SK-N-MC (cell line): ENCODE results near the gene DONSON.

Experiments
- DNase-seq: peaks from one replicate; pipeline ENCODE4 v3.0.0-alpha.2; 2011; ENCODE audit warnings: low read depth, low spot score
- H3K27ac ChIP-seq: fragments of 200-600 bp; sonication (generic); 2 replicates; pipeline ENCODE4 v1.5.1; 2016; ENCODE audit warnings: mixed run types
- H3K36me3 ChIP-seq: fragments of 200-600 bp; sonication (generic); 2 replicates; pipeline ENCODE4 v1.6.1; 2017; ENCODE audit warnings: antibody characterized with exemption, low read length, mixed read lengths; ENCODE audit not compliant: insufficient read depth
- H3K4me3 ChIP-seq: fragments of 200-600 bp; sonication (generic); 2 replicates; pipeline ENCODE4 v1.5.1; 2016
- H3K9ac ChIP-seq: fragments of 200-600 bp; sonication (generic); 2 replicates; pipeline ENCODE4 v1.8.0; 2017; ENCODE audit warnings: mixed run types, mixed read lengths; ENCODE audit not compliant: insufficient read length
- H3K9me3 ChIP-seq: fragments of 200-600 bp; sonication (generic); 2 replicates; pipeline ENCODE4 v1.6.1; 2017; ENCODE audit warnings: low read depth, mild to moderate bottlenecking, antibody characterized with exemption, low read length, moderate library complexity, mixed read lengths
- EZH2 ChIP-seq: fragments of 200-600 bp; sonication (generic); IDR thresholded peaks from one replicate; pipeline ENCODE4 v1.6.1; 2017; ENCODE audit warnings: antibody characterized with exemption
- FOXP2 ChIP-seq: optimal IDR thresholded peaks from 2 replicates; pipeline ENCODE3; 2011; ENCODE audit warnings: mild to moderate bottlenecking, moderate library complexity; ENCODE audit not compliant: insufficient read depth; ENCODE audit errors: extremely low read length, control extremely low read depth
- POLR2AphosphoS5 ChIP-seq: IDR thresholded peaks from 2 replicates; pipeline ENCODE4 v1.6.1; 2012; ENCODE audit warnings: mild to moderate bottlenecking, low read depth, low read length, borderline replicate concordance

The DONSON gene

DNA sequence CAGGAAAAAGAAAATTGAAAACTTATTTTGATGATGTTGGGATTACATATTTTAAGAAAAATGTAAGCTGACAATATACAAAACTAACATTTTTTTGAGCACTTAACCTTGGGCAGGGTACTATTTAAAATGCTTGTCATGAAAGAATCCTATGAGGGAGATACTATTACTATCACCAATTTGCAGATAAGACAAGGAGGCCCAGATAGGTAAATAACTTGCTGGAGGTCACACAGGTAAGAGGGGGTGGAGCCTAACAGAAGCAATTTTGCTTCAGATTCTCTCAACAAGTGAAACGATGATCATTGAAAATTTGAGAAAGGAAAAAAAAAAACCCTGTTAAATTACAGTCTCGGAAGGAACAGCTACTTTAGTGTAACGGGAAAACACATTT is 47.8 kb downstream of the DONSON start:
- peak overlapping the region; percentile 95 for H3K9ac ChIP-seq
- TF ChIP-seq POLR2AphosphoS5 = no peak
- no peak for TF ChIP-seq FOXP2
- TF ChIP-seq EZH2 = no peak
- H3K36me3 ChIP-seq = peaks cover 52% of the 10 kb centered on the region
- 0 out of 2 replicates have a peak overlapping the region, but pooled peaks have one; percentile 3 for H3K27ac ChIP-seq
- no peak for DNase-seq
- H3K4me3 ChIP-seq = peak overlapping the region; percentile 99
- H3K9me3 ChIP-seq = no peaks in the 10 kb centered on the region

DNA sequence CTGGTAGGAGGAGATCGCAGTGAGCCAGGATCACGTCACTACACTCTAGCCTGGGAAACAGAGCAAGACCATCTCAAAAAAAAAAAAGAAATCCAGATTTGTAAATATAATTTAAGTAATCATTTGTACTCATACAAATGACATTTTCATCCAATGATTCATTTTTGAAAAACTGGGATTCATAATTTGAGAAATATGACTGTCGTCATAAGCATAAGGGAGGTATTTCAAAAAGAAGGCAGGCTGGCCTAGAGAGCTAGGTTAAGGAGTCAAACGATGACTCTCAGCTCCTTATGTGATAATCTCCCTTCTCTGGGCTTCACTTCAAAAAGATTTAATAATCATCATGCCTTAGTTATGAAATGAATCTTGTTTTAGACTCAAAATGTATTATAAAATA is 48.9 kb downstream of the DONSON start:
- Histone ChIP-seq H3K9ac (no peak overlapping the region), H3K4me3 (no peak overlapping the region), H3K36me3 (peaks cover 62% of the 10 kb centered on the region), H3K9me3 (no peaks in the 10 kb centered on the region), H3K27ac (no peak overlapping the region)
- no peak for TF ChIP-seq EZH2
- TF ChIP-seq FOXP2 = no peak
- TF ChIP-seq POLR2AphosphoS5 = no peak
- no peak for DNase-seq

DNA sequence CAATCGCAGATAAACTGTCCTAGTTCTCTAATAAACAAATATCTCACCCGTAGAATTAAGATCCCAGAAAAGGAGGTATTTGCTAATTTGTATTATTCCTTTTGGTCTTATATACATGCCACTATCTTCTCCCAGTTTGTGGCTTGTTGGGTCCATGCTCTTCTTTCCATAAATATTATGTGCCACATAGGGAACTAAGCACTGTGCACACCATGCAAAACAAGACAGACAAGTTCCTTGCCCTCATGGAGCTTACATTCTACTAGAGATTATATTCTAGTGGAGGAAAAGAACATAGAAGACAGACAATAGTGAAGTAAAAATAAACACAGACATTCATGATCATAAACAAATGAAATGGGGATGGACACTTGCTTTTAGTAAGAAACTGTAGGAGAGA is 51.3 kb downstream of the DONSON start:
- DNase-seq = no peak
- Histone ChIP-seq H3K9me3 (no peaks in the 10 kb centered on the region), H3K4me3 (no peak overlapping the region), H3K36me3 (peaks cover 85% of the 10 kb centered on the region), H3K9ac (no peak overlapping the region), H3K27ac (no peak overlapping the region)
- no peak for TF ChIP-seq POLR2AphosphoS5
- no peak for TF ChIP-seq FOXP2
- TF ChIP-seq EZH2 = no peak

DNA sequence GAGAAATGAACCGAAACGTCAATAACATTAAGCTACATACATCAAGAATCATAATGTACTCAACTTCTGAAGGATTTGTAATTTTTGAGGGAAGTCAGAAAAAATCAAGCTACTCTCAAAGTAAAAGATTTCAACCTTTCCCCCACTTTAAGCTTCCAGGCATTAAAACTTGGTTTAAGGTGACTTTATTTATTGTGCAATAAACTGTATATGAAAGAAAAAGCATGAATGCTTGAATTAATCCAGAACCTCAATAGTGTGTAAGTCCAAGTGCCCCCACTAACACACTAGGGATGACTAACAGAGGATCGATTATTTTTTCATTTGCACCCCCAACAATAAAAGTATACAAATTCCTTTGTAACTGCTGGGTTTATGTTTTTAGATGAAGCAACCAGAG is 57.5 kb downstream of the DONSON start:
- H3K27ac ChIP-seq = peak overlapping the region; percentile 29; the same call in 1 of the 2 replicates
- TF ChIP-seq FOXP2 (no peak), POLR2AphosphoS5 (no peak), EZH2 (no peak)
- no peak for DNase-seq
- H3K36me3 ChIP-seq = peaks cover 98% of the 10 kb centered on the region
- H3K4me3 ChIP-seq = no peak overlapping the region
- no peaks in the 10 kb centered on the region for H3K9me3 ChIP-seq
- H3K9ac ChIP-seq = no peak overlapping the region
